GM08714 (cell line): ENCODE results near the gene SUPT3H.

Experiments
- H3K4me3 ChIP-seq: fragments of 200-500 bp; sonication (Bioruptor generic); 2 replicates; pipeline ENCODE4 v1.5.1; 2014; ENCODE audit warnings: mild to moderate bottlenecking, low read length, inconsistent platforms
- ZNF274 ChIP-seq: IDR thresholded peaks from 2 replicates; pipeline ENCODE4 v1.6.1; 2012; ENCODE audit warnings: mild to moderate bottlenecking, low read depth, low read length

The SUPT3H gene

DNA sequence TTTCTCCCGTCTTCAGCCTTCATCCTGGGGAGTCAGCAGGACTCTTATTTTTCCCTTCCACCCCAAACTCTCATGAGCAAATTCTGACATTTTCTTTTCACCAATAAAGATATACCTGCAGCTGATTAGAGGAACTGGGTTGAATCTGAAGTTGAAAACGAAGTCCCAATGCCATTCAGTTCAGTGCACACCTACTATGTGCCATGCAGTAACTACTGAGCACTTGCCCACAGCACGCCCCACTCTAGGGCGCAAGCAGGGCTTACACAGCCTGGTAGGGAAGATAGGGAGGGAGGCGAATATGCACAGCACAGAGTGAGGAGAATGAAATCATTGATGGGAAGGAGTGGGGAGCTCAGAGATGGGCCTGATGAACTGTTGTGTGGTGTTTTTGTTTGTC lies 588.7 kb downstream of the SUPT3H start:
- H3K4me3 ChIP-seq, result no peak overlapping the region
- TF ChIP-seq ZNF274, result no peak

DNA sequence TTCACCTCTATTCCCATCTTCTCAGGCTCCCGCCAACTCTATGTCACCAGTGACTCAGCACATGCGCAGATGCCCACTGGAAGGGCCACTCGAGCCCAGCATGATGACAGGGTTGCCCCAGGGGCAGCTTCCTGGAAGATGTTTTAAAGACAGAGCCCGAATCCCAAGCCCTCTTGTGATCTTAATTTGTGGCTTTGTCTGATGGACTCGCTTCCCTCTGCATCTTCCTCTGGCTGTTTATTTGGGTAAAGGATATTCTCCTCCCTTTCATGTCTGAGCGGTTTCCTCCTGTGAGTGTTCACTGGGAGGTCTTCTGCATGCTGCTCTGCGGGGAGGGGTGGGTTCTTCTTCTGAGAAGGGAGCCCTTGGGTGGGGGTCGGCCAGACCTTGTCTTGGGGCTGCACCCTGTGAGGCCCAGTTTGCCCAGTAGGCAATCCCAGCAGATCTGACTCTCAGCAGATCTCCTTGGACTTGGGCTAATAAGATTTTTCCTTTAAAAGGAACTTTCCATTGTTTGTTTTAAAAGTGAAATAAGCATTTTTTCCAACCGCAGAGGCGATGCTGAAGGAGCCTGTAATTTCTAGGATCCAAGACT lies 589.2 kb downstream of the SUPT3H start:
- TF ChIP-seq ZNF274, result no peak
- H3K4me3 ChIP-seq, result no peak overlapping the region

- no peak for TF ChIP-seq ZNF274
- H3K4me3 ChIP-seq, result no peak overlapping the region
Measured at GRCh38 chr6:44787254-44787834, 590.4 kb downstream of the SUPT3H start.

GRCh38 chr6:44785130-44785529 lies 592.6 kb downstream of the SUPT3H start:
- no peak overlapping the region for H3K4me3 ChIP-seq
- no peak for TF ChIP-seq ZNF274

DNA sequence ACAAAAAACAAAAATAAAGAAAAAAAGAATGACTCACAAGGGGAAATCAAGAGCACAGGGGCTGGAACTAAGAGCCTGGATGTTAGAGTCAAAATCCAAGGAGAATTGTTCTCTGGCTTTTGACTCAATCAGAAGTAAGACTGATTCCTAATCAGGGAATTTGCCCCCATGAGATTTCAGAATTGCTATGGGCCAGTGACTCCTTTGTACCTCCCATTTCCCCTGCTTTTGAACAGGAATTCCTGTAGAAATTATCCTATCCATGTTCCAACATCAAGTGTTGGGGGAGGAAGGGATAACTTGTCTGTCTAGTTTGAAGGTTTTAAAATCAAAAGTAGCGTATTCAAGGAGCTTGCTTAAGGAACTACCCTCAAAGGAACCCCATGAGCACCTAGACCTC lies 593.5 kb downstream of the SUPT3H start:
- TF ChIP-seq ZNF274, result no peak

GRCh38 chr6:44782892-44783291 lies 594.8 kb downstream of the SUPT3H start:
- TF ChIP-seq ZNF274, result no peak
- H3K4me3 ChIP-seq, result no peak overlapping the region

More for the DNA sequence above, 593.5 kb downstream of the SUPT3H start:
- no peak overlapping the region for H3K4me3 ChIP-seq

DNA sequence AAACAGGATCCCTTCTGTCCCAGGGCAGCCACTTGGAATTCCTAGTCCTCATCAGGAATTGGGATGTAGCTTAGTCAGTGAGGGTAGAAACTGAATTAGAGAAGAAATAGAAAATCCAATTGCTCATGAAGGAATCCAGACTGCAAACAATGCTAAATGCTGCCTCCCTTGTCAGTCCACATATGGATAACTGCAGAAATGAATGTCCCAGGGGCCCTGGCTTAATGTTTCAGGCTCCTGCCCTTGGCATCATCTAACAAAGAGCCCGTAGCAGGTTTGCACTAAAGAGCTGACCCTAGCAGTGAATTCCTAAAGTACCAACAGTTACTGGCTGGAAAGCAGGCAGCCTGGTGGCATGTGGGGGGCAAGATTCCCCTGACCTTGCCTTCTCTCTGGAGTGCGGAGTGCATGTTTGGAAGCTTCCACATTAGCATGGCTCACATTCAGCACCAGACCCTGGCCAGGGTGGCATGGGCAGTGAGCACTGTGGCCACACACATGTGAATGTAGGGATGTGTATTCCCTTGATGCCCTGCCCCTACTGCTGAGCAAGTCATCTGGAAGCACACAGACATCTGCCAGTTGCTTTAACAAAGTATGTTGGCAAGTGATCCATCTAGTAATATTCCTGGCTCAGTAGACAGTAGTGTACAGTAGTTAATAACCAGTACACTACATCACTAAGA lies 595.7 kb downstream of the SUPT3H start:
- no peak overlapping the region for H3K4me3 ChIP-seq
- no peak for TF ChIP-seq ZNF274

GRCh38 chr6:44780161-44780560 lies 597.6 kb downstream of the SUPT3H start:
- H3K4me3 ChIP-seq, result no peak overlapping the region
- TF ChIP-seq ZNF274, result no peak

- no peak overlapping the region for H3K4me3 ChIP-seq
- TF ChIP-seq ZNF274, result no peak
Measured at GRCh38 chr6:44779130-44779826, 598.5 kb downstream of the SUPT3H start.
